Type B pancreatic cell (in vitro differentiated cells): ENCODE results near the gene INF2. TPM values are rescaled to one million over a fixed set of nuclear protein-coding genes. Genes with fewer than 3 reads are reported as not detected.

Experiments
- DNase-seq: peaks from one replicate; pipeline ENCODE4 v3.0.0; 2021; ENCODE audit warnings: mixed read lengths; ENCODE audit not compliant: unreplicated experiment; ENCODE audit errors: extremely low spot score
- H3K27ac Mint-ChIP-seq: 2 replicates; pipeline ENCODE4 v1.8.0; 2021; ENCODE audit warnings: mild to moderate bottlenecking, mixed read lengths
- H3K27me3 Mint-ChIP-seq: 2 replicates; pipeline ENCODE4 v1.8.0; 2021; ENCODE audit warnings: mixed read lengths
- H3K36me3 Mint-ChIP-seq: 2 replicates; pipeline ENCODE4 v1.8.0; 2021; ENCODE audit warnings: mixed read lengths
- H3K4me1 Mint-ChIP-seq: one replicate; pipeline ENCODE4 v1.8.0; 2021; ENCODE audit warnings: mixed read lengths; ENCODE audit not compliant: unreplicated experiment
- H3K4me3 Mint-ChIP-seq: 2 replicates; pipeline ENCODE4 v1.8.0; 2021; ENCODE audit warnings: mild to moderate bottlenecking, mixed read lengths
- H3K9me3 Mint-ChIP-seq: 2 replicates; pipeline ENCODE4 v1.8.0; 2021; ENCODE audit warnings: mixed read lengths
- total RNA-seq: library from RNA; stranded (reverse); gene quantifications from 2 replicates; pipeline ENCODE4 v1.2.1, GENCODE V29; 2021; ENCODE audit warnings: low replicate concordance
- TF ChIP-seq, protein P1 (sequence below): fragments of 200-600 bp; sonication (generic); conservative IDR thresholded peaks from 2 replicates; pipeline ENCODE4 v1.5.0; 2021; ENCODE audit warnings: antibody characterized with exemption, mild to moderate bottlenecking

INF2 gene
- total RNA-seq, 1 donor from 2014 or later = 45.6 TPM

DNA sequence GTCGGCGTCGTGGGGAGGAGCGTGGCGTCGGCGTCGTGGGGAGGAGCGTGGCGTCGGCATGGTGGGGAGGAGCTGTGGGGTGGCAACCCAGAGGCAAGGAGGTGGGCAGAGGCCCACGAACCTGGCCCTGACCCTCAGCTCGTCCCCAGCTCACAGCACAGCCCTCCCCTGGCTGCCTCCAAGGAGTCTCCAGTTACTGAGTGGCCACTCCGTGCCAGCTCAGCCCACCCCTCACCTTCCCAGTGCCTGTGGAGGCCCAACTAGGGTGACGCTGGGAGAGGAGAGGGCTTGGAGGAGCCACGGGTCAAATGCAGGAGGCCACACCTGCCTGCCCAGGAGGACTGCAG is 40.4 kb downstream of the INF2 start:
- peaks cover 9% of the 10 kb centered on the region for H3K27me3 Mint-ChIP-seq

DNA sequence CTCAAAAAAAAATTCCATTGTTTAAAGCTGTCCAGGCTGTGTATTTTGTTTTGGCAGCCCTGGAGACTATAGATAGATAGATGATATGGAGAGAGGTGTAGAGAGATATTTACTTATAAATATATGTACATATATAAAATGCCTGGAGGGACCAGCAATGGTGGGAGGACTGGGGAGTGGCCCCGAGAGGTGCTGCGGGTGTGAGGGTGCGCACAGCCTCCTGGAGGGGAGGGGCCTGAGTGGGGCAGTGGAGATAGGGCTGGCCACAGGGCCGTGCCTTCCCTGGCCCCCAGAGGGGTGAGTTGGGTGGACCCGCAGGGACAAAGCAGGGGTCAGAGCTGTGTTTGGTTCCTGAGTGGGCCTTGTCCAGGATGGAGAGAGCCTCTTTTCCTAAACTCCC is 41.1 kb downstream of the INF2 start:
- no peak overlapping the region for H3K4me3 Mint-ChIP-seq
- H3K36me3 Mint-ChIP-seq = no peaks in the 10 kb centered on the region
- no peak for DNase-seq
- H3K27ac Mint-ChIP-seq = no peak overlapping the region
- no peaks in the 10 kb centered on the region for H3K4me1 Mint-ChIP-seq
- peaks cover 9% of the 10 kb centered on the region for H3K27me3 Mint-ChIP-seq
- H3K9me3 Mint-ChIP-seq = no peaks in the 10 kb centered on the region
- TF ChIP-seq, protein P1, sequence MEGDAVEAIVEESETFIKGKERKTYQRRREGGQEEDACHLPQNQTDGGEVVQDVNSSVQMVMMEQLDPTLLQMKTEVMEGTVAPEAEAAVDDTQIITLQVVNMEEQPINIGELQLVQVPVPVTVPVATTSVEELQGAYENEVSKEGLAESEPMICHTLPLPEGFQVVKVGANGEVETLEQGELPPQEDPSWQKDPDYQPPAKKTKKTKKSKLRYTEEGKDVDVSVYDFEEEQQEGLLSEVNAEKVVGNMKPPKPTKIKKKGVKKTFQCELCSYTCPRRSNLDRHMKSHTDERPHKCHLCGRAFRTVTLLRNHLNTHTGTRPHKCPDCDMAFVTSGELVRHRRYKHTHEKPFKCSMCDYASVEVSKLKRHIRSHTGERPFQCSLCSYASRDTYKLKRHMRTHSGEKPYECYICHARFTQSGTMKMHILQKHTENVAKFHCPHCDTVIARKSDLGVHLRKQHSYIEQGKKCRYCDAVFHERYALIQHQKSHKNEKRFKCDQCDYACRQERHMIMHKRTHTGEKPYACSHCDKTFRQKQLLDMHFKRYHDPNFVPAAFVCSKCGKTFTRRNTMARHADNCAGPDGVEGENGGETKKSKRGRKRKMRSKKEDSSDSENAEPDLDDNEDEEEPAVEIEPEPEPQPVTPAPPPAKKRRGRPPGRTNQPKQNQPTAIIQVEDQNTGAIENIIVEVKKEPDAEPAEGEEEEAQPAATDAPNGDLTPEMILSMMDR = no peak

More for the DNA sequence above, 40.4 kb downstream of the INF2 start:
- no peak overlapping the region for H3K4me3 Mint-ChIP-seq
- TF ChIP-seq, protein P1 = no peak
- H3K9me3 Mint-ChIP-seq = no peaks in the 10 kb centered on the region
- H3K27ac Mint-ChIP-seq = no peak overlapping the region
- peaks cover 4% of the 10 kb centered on the region for H3K4me1 Mint-ChIP-seq
- no peak for DNase-seq
- no peaks in the 10 kb centered on the region for H3K36me3 Mint-ChIP-seq

DNA sequence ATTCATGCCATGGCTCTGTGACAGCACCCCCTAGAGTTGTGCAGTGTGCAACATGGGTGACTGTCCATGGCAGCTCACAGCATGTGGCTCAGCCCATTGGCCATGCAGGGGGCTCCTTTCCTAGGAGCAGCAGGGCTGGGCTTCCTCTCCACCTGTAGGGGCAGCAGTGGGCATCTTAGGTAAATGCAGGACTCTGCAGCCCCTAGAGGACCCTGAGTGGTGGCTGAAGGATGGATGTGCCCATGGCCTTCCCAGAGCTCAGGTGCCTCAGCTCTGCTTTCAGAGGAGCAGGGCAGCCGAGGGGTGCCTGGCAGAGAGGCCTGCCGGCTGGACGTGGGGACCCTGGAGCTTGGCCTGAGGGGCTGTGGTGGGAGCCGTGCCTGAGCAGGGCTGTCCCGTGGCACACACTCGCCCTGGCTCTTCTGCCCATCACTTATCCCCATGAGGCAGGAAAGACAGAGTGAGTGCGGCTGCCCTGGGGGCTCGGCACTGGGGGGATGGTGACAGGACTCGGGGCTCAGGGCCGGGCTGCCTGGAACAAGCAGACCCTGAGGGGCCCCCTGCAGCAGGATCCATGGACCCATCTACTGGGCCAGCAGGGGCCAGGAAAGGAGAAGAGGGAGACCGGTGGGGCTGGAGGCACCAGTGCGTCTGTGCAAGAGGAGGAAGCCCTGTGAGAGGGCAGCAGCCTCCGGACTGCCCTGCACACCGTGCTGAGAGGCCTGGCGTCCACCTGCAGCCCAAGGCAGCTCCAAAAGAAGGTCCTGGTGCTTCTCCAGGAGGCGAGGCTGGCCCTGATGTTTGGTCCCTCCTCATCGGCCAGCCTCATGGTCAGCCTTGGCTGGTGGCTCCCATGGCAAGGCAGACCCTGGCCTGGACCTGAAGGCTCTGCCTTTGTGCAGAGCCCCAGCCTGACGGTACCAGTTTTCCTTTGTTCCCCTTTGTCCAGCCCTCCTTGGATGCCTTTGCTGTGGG is 42.2 kb downstream of the INF2 start:
- Mint-ChIP-seq H3K4me3 (no peak overlapping the region), H3K4me1 (no peaks in the 10 kb centered on the region), H3K9me3 (no peaks in the 10 kb centered on the region), H3K27me3 (peaks cover 9% of the 10 kb centered on the region), H3K36me3 (no peaks in the 10 kb centered on the region), H3K27ac (no peak overlapping the region)
- no peak for DNase-seq
- TF ChIP-seq, protein P1 = peak; percentile 62

DNA sequence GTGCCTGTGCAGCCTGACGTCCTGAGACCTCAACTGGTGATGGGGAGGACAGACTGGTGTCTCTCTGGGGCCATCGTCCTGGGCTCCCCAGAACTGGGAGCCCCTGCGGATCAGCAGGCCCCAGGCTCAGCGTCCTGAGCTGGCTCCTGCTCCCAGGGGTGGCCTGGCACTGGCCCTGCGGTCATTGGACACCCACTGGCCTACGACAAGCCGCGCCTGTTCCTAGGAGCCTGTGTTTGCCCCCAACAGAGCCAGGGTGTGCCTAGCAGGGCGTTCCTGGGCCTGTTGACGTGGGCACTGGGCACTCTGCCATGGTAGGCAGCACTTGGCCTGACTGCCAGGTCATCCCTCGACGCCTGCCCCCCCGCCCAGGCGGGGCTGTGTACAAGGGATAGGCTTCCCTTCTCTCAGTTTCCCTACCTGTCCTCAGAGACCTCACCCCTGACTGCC is 43.0 kb downstream of the INF2 start:
- no peaks in the 10 kb centered on the region for H3K9me3 Mint-ChIP-seq
- H3K27me3 Mint-ChIP-seq = peaks cover 9% of the 10 kb centered on the region
- H3K27ac Mint-ChIP-seq = no peak overlapping the region
- no peaks in the 10 kb centered on the region for H3K36me3 Mint-ChIP-seq
- TF ChIP-seq, protein P1 = no peak
- no peak overlapping the region for H3K4me3 Mint-ChIP-seq
- H3K4me1 Mint-ChIP-seq = no peaks in the 10 kb centered on the region
- no peak for DNase-seq

DNA sequence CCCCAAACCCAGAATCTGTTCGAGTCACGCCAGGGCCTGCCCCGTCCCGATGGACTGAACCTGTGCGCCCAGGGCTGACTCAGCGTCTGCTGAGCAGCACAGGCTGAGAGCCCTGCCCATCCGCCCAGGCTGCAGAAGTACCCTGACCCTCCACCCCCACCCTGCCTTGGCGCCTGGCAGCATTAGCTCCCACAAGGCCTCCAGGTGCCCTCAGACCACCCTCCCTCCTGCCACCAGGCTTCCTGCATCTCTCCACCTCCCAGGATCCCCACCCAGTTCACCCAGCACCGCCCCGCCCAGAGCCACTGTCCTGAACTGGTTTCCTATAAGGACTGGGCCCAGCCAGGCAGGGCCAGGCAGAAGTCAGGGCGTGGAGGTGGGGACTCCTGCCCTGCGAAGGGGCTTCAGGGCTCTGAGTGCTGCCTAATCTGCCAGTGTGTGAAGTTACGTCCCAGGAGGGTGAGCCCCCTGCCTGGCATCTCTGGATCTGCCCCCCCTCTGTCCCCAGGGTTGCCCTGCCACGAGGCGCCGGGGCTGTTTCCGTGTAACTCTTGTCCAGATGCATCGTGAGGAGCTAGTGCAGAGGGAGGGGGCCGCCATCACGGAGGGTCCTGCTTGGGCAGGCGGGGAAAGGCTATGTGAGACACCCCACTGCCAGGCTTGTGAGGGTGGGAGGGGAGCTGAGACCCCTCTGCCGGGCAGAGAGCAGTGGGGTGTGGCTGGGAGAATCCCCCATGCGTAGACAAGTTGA is 43.7 kb downstream of the INF2 start:
- Mint-ChIP-seq H3K27ac (no peak overlapping the region), H3K4me1 (no peaks in the 10 kb centered on the region), H3K36me3 (no peaks in the 10 kb centered on the region), H3K9me3 (no peaks in the 10 kb centered on the region), H3K27me3 (peaks cover 6% of the 10 kb centered on the region), H3K4me3 (no peak overlapping the region)
- TF ChIP-seq, protein P1 = no peak
- DNase-seq = no peak
